ENCODE measurements around the gene ZNF462.
"Not testable (repeated sequence)": the region's sequence is repeated elsewhere in the genome, so short reads cannot be mapped to it uniquely, and the experiment has no call there.

ZNF462 gene

DNA sequence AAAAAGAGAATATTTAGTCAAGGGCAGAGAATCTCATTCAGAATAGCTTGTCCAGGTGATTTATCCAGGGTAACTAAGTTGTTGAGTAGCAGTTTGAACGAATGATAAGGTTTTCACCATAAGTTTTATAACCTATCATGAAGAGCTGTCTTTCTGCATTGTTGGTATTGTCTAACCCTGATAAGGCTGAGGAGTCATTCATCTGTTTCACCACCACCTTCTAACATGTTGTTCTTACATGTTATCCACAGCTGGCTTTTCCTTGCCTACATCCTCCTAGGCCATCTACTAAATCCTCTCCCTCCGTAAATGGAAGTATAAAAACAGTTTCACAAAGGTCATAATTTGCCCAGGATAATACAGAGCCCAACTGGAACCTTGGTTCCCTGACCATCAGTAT, 24.1 kb downstream of the ZNF462 start:
- no peak for DNase-seq

GRCh38 chr9:106889061-106889590, 26.2 kb downstream of the ZNF462 start:
- DNase-seq: no peak

GRCh38 chr9:106890608-106891007, 27.6 kb downstream of the ZNF462 start:
- DNase-seq: no peak

GRCh38 chr9:106891286-106891685, 28.3 kb downstream of the ZNF462 start:
- no peak for DNase-seq

- DNase-seq: no peak
Observed at GRCh38 chr9:106892632-106893031, 29.7 kb downstream of the ZNF462 start.

DNA sequence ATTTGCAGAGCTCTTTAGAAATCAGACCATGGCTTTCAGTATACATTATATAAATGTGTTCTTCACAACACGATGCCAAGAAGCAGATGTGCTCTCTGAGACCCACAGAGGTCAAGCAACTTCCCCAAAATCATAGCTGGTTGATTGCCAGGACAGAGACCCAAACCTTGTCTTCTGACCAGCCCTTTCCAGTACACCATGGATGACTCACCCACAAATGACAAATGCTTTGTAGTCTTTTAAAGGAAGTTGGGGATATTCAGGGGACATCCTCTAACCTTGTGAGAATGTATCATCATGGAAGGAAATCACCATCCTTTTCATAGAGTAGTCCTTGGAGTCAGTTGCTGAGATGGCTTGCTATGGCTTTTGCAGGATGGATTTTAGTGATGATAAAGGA, 30.1 kb downstream of the ZNF462 start:
- no peak for DNase-seq

DNA sequence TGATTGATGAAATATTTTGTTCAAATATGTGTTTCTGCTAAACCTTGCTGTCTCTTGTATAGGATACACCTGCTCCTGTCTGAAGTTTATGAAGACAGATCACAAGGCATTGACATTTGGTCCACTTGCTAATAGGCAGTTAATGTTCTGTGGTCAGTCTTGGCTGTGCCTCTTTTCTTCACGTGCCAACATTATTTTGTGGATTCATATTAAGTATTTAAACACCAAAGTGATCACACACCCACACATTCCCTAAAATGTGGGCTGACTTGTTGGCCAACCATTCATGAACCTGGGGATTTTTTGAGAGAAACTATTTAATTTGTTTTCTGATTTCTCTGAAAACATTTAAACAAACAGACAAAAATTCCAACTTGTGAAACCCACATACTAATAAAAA, 33.7 kb downstream of the ZNF462 start:
- DNase-seq: no peak

GRCh38 chr9:106897236-106897635, 34.3 kb downstream of the ZNF462 start:
- no peak for DNase-seq

DNA sequence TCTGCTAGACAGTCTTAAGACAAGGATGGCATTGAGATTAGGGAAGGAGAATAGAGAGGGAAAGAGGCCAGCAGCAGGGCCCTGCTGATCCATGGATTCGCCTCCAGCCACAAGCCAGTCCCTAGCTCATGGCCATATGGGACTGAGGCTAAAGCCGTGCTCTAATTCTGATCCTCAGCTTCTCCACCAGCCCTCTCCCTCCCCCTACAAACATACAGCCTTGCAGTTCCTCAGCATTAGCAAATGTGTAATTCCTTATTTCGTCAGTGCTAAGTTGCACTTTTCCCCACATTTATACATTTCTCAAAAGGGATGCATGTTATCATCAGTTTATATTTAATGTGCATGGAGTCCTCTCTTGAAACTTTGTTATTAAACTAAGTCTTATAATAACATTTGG, 34.8 kb downstream of the ZNF462 start:
- DNase-seq: no peak

- DNase-seq: not testable (repeated sequence)
Observed at GRCh38 chr9:106900523-106900922, 37.6 kb downstream of the ZNF462 start.

- DNase-seq: no peak
Observed at GRCh38 chr9:106906129-106906528, 43.2 kb downstream of the ZNF462 start.

DNA sequence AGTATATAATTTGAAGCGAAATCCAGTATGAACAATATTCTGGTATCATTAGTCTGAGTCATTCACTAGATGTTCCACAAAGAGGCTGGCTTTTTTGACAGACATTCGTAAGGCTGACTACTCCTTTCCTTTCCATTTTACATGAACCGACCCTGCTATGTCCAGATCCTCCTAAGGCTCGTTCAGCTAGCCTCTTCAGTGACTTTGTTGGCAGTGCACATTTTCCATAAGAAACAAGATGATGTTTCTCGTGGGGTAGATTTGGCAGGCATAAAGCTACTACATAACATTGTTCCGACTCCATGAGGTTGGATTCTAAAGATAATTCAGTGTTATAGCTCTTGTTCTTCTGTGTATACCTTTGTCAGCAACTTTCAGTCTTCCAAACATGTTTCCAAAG, 49.0 kb downstream of the ZNF462 start:
- no peak for DNase-seq

DNA sequence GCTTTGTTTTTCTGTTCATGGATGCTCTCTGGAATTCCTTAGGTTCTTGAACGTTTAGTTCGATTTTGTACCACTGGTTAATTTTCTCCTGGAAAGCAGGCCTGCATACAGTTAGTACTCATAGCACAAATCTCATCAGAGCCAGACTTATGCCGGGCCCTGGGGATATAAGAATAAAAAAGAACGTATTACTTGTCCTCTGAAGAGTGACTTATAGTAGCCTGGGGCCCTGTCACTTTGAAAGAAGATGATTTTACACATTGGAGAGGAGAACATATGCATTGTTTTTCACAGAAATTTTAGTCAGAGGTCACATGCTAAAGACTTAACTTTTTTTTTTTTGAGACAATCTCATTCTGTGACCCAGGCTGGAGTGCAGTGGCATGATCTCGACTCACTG, 50.3 kb downstream of the ZNF462 start:
- no peak for DNase-seq

- DNase-seq: no peak
Observed at GRCh38 chr9:106915851-106916250, 52.9 kb downstream of the ZNF462 start.

GRCh38 chr9:106916466-106917235, 53.7 kb downstream of the ZNF462 start:
- no peak for DNase-seq

GRCh38 chr9:106918825-106919509, 56.0 kb downstream of the ZNF462 start:
- no peak for DNase-seq

GRCh38 chr9:106920091-106920490, 57.1 kb downstream of the ZNF462 start:
- no peak for DNase-seq

- no peak for DNase-seq
Observed at GRCh38 chr9:106920701-106921283, 57.8 kb downstream of the ZNF462 start.

GRCh38 chr9:106921341-106921899, 58.5 kb downstream of the ZNF462 start:
- DNase-seq: no peak

DNA sequence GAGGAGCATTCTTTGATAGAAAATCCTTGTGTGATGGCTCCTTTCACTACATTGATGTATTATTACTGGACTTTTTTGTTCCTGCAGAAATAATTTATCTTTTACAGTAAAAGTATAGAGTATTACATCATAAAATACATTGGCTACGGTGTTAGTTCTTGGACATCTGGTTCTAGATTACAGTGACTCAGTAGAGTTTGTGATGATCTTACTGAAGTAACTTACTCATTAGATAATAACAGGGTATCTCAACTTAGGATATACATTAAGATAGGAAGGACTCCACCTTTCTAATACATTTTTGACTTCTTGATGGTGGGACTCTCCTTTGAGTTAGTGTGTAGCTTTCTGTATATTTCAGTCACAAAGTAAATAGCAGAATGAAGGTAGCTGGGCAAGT, 59.1 kb downstream of the ZNF462 start:
- DNase-seq: no peak

GRCh38 chr9:106925392-106925791, 62.4 kb downstream of the ZNF462 start:
- DNase-seq: no peak

DNA sequence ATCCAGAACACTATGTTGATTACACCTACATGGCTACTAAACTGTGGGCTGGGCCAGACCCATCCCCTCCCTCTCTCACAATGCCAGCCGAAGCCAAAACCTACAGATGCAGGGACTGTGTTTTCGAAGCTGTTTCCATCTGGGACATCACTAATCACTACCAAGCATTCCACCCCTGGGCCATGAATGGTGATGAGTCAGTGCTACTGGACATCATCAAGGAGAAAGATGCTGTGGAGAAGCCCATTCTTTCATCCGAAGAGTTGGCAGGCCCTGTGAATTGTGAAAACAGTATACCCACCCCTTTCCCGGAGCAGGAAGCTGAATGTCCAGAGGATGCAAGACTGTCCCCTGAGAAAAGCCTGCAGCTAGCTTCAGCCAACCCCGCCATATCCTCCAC, 65.0 kb downstream of the ZNF462 start:
- DNase-seq: no peak

- DNase-seq: no peak
Observed at GRCh38 chr9:106928350-106928749, 65.4 kb downstream of the ZNF462 start.
